HG03139 (cell line): ENCODE results near the gene MAMLD1.
A peak's percentile ranks its signal among the peaks of the same experiment; 100 is the strongest.

Experiments
- ATAC-seq: cut with Tn5 transposase; IDR thresholded peaks from one replicate; pipeline ENCODE4 v1.9.1; 2021; ENCODE audit not compliant: unreplicated experiment

The MAMLD1 gene

GRCh38 chrX:150455215-150455608 lies 92.1 kb downstream of the MAMLD1 start:
- no peak for ATAC-seq

GRCh38 chrX:150456466-150456865 lies 93.3 kb downstream of the MAMLD1 start:
- ATAC-seq, result no peak

GRCh38 chrX:150456941-150457340 lies 93.8 kb downstream of the MAMLD1 start:
- ATAC-seq, result no peak

- ATAC-seq, result no peak
These were observed 96.1 kb downstream of the MAMLD1 start for GRCh38 chrX:150459196-150459595.

- ATAC-seq, result no peak
These were observed 96.9 kb downstream of the MAMLD1 start for GRCh38 chrX:150460063-150460462.

- no peak for ATAC-seq
These were observed 97.7 kb downstream of the MAMLD1 start for GRCh38 chrX:150460781-150461180.

- no peak for ATAC-seq
These were observed 100.4 kb downstream of the MAMLD1 start for GRCh38 chrX:150463566-150463965.

- no peak for ATAC-seq
These were observed 100.9 kb downstream of the MAMLD1 start for GRCh38 chrX:150464001-150464400.

- no peak for ATAC-seq
These were observed 102.2 kb downstream of the MAMLD1 start for GRCh38 chrX:150465326-150465725.

GRCh38 chrX:150465881-150466775 lies 103.0 kb downstream of the MAMLD1 start:
- no peak for ATAC-seq

GRCh38 chrX:150472306-150472705 lies 109.2 kb downstream of the MAMLD1 start:
- ATAC-seq, result no peak

- no peak for ATAC-seq
These were observed 110.3 kb downstream of the MAMLD1 start for GRCh38 chrX:150473371-150473770.

GRCh38 chrX:150475461-150475860 lies 112.3 kb downstream of the MAMLD1 start:
- no peak for ATAC-seq

- ATAC-seq, result no peak
These were observed 113.1 kb downstream of the MAMLD1 start for GRCh38 chrX:150476164-150476699.

GRCh38 chrX:150477371-150477770 lies 114.3 kb downstream of the MAMLD1 start:
- no peak for ATAC-seq

GRCh38 chrX:150478496-150479492 lies 115.7 kb downstream of the MAMLD1 start:
- ATAC-seq, result peak; percentile 62

- ATAC-seq, result peak; percentile 65
These were observed 119.6 kb downstream of the MAMLD1 start for GRCh38 chrX:150482537-150483206.

GRCh38 chrX:150483356-150483985 lies 120.4 kb downstream of the MAMLD1 start:
- ATAC-seq, result no peak

- no peak for ATAC-seq
These were observed 122.9 kb downstream of the MAMLD1 start for GRCh38 chrX:150486011-150486410.

- no peak for ATAC-seq
These were observed 124.4 kb downstream of the MAMLD1 start for GRCh38 chrX:150487369-150488094.
